HCT116 (cell line): ENCODE data around the gene GARS1. TPM values are rescaled to one million over a fixed set of nuclear protein-coding genes. Genes with fewer than 3 reads are reported as not detected.

Source experiments
- ATAC-seq: fragments of 200-7000 bp; cut with Tn5 transposase; 2 replicates; pipeline ENCODE4 v1.9.1; 2020; ENCODE audit warnings: mild to moderate bottlenecking, moderate library complexity
- BruUV-seq: library from RNA; stranded (reverse); fragments of 400-500 nt; replicated peaks from 2 replicates; lab custom pipeline; 2021; lab: Mats Ljungman, UMichigan
- CTCF ChIA-PET: fragments of 300-600 bp; sonication (Branson Sonifier 250); formaldehyde crosslinking; loops from one replicate; lab custom pipeline; 2021; ENCODE audit warnings: antibody characterized with exemption; lab: Charles Lee
- POLR2A ChIA-PET: fragments of 300-600, 350-600 bp; sonication (Branson Sonifier 250); formaldehyde crosslinking; loops from one replicate; lab custom pipeline; 2021; ENCODE audit warnings: antibody characterized with exemption; lab: Charles Lee
- RAD21 ChIA-PET, 2 experiments: fragments of 300-600 bp; sonication (Branson Sonifier 250); formaldehyde crosslinking; loops; one replicate each; lab custom pipeline; 2023; ENCODE audit warnings: low total read pairs in 2 of 2; ENCODE audit not compliant: uncharacterized antibody in 2 of 2, unreplicated experiment in 2 of 2, low non-redundant PET in 1 of 2; lab: Charles Lee
- DNase-seq: peaks from one replicate; pipeline ENCODE4 v3.0.0-alpha.2; 2010; ENCODE audit warnings: low read depth, low spot score
- H2AFZ ChIP-seq: fragments of 200-600 bp; shearing (Covaris generic), sonication (generic); 2 replicates; pipeline ENCODE4 v1.6.1; 2017; ENCODE audit warnings: low read depth, mixed run types, mixed read lengths, antibody characterized with exemption, low read length; ENCODE audit not compliant: poor library complexity, severe bottlenecking
- H3K27ac ChIP-seq: 2 replicates; pipeline ENCODE4 v1.5.1; 2012; ENCODE audit warnings: low read depth, low read length
- H3K27me3 ChIP-seq: fragments of 200-600 bp; sonication (generic); 2 replicates; pipeline ENCODE4 v1.6.1; 2016; ENCODE audit warnings: mixed run types, low read length, mixed read lengths; ENCODE audit not compliant: insufficient read depth
- H3K36me3 ChIP-seq, 2 experiments: fragments of 200-500 bp in 1 of 2; fragments of 200-600 bp in 1 of 2; sonication (Bioruptor generic) in 1 of 2; sonication (generic) in 1 of 2; 2 replicates each; pipeline versions ENCODE4 v1.5.1 to v1.6.1; 2014 to 2016; ENCODE audit warnings: low read length in 2 of 2, inconsistent platforms in 1 of 2, mixed read lengths in 1 of 2, mixed run types in 1 of 2; ENCODE audit not compliant: insufficient read depth in 2 of 2, control insufficient read depth in 1 of 2
- H3K4me1 ChIP-seq, 2 experiments: fragments of 200-600 bp in 1 of 2; sonication (generic) in 1 of 2; 2 replicates each; pipeline versions ENCODE4 v1.5.1 to v1.6.1; 2012 to 2017; ENCODE audit warnings: low read length in 2 of 2, inconsistent platforms in 1 of 2, mild to moderate bottlenecking in 1 of 2, mixed read lengths in 1 of 2, mixed run types in 1 of 2, moderate library complexity in 1 of 2; ENCODE audit not compliant: insufficient read depth in 2 of 2, control insufficient read depth in 1 of 2
- H3K4me2 ChIP-seq: fragments of 200-600 bp; sonication (generic); 2 replicates; pipeline ENCODE4 v1.6.1; 2017; ENCODE audit warnings: mixed run types, low read length, mixed read lengths
- H3K4me3 ChIP-seq, 2 experiments: fragments of 200-600 bp in 1 of 2; sonication (generic) in 1 of 2; replicated peaks in 1 of 2; 2 replicates each; pipeline ENCODE4 v1.5.1; 2011 to 2016; ENCODE audit warnings: low read length in 2 of 2, control low read depth in 1 of 2, low read depth in 1 of 2, mild to moderate bottlenecking in 1 of 2, mixed read lengths in 1 of 2, mixed run types in 1 of 2
- H3K79me2 ChIP-seq: fragments of 200-600 bp; sonication (generic); 2 replicates; pipeline ENCODE4 v1.6.1; 2017; ENCODE audit warnings: mild to moderate bottlenecking, mixed run types, low read length, moderate library complexity, mixed read lengths; ENCODE audit not compliant: insufficient read depth
- H3K9ac ChIP-seq: fragments of 200-600 bp; sonication (generic); 2 replicates; pipeline ENCODE4 v1.6.1; 2016; ENCODE audit warnings: low read length, mixed read lengths
- H3K9me2 ChIP-seq: fragments of 200-600 bp; sonication (generic), shearing (Covaris generic); 2 replicates; pipeline ENCODE4 v1.6.1; 2017; ENCODE audit warnings: mixed run types, mild to moderate bottlenecking, moderate library complexity; ENCODE audit not compliant: insufficient read depth
- H3K9me3 ChIP-seq, 2 experiments: fragments of 200-500 bp in 1 of 2; fragments of 200-600 bp in 1 of 2; sonication (Bioruptor generic) in 1 of 2; sonication (generic) in 1 of 2; 2 replicates each; pipeline ENCODE4 v1.6.1; 2014 to 2017; ENCODE audit warnings: low read length in 2 of 2, mixed read lengths in 2 of 2, inconsistent platforms in 1 of 2, low read depth in 1 of 2, mild to moderate bottlenecking in 1 of 2, mixed run types in 1 of 2, moderate library complexity in 1 of 2; ENCODE audit not compliant: control insufficient read depth in 1 of 2, insufficient read depth in 1 of 2
- H4K20me1 ChIP-seq: fragments of 200-600 bp; sonication (generic), shearing (Covaris generic); 2 replicates; pipeline ENCODE4 v1.6.1; 2017; ENCODE audit warnings: mixed run types, mild to moderate bottlenecking, moderate library complexity; ENCODE audit not compliant: insufficient read depth
- CBX3 ChIP-seq: IDR thresholded peaks from 2 replicates; pipeline ENCODE4 v1.6.1; 2012; ENCODE audit warnings: low read depth
- CEBPB ChIP-seq: IDR thresholded peaks from 2 replicates; pipeline ENCODE4 v1.6.1; 2012; ENCODE audit warnings: low read depth
- EGR1 ChIP-seq: IDR thresholded peaks from 2 replicates; pipeline ENCODE4 v1.6.1; 2012; ENCODE audit warnings: low read depth
- EZH2 ChIP-seq: fragments of 200-600 bp; sonication (generic); IDR thresholded peaks from 2 replicates; pipeline ENCODE4 v1.6.1; 2017; ENCODE audit warnings: antibody characterized with exemption, mixed run types
- FOSL1 ChIP-seq: IDR thresholded peaks from 2 replicates; pipeline ENCODE4 v1.6.1; 2012; ENCODE audit warnings: low read depth
- JUND ChIP-seq: IDR thresholded peaks from 2 replicates; pipeline ENCODE4 v1.6.1; 2012
- POLR2AphosphoS5 ChIP-seq: IDR thresholded peaks from 2 replicates; pipeline ENCODE4 v1.6.1; 2011; ENCODE audit warnings: mild to moderate bottlenecking, low read depth, low read length, moderate library complexity
- RAD21 ChIP-seq: IDR thresholded peaks from 2 replicates; pipeline ENCODE4 v1.6.1; 2012; ENCODE audit warnings: low read depth, mild to moderate bottlenecking
- SIN3A ChIP-seq: IDR thresholded peaks from 2 replicates; pipeline ENCODE4 v1.6.1; 2012; ENCODE audit warnings: low read depth
- SP1 ChIP-seq: IDR thresholded peaks from 2 replicates; pipeline ENCODE4 v1.6.1; 2012; ENCODE audit warnings: low read depth
- TCF7L2 ChIP-seq: IDR thresholded peaks from 2 replicates; pipeline ENCODE4 v1.7.0; 2011; ENCODE audit warnings: borderline replicate concordance, inconsistent platforms; ENCODE audit not compliant: insufficient read depth, insufficient read length; ENCODE audit errors: extremely low read depth
- YY1 ChIP-seq: IDR thresholded peaks from 2 replicates; pipeline ENCODE4 v1.6.1; 2011; ENCODE audit warnings: low read length, low read depth, moderate library complexity, mild to moderate bottlenecking; ENCODE audit not compliant: insufficient replicate concordance; ENCODE audit errors: extremely low read depth
- ZFX ChIP-seq: fragments of 450-650 bp; IDR thresholded peaks from 2 replicates; pipeline ENCODE4 v1.6.1; 2017
- ZNF274 ChIP-seq: fragments of 200-500 bp; sonication (Bioruptor generic); IDR thresholded peaks from 2 replicates; pipeline ENCODE4 v1.6.1; 2014; ENCODE audit warnings: mild to moderate bottlenecking, low read depth, low read length, inconsistent platforms
- intact Hi-C: fragments of 100-400 bp; cut with micrococcal nuclease; formaldehyde crosslinking; loops from 2 replicates; pipeline ENCODE4 v1.10.0; 2022
- total RNA-seq: library from RNA; stranded (reverse); gene quantifications from one replicate; pipeline ENCODE4 v1.2.1, GENCODE V29; 2021; ENCODE audit not compliant: unreplicated experiment
- TF ChIP-seq, protein P1 (sequence below): IDR thresholded peaks from 2 replicates; pipeline ENCODE4 v1.6.1; 2012
- TF ChIP-seq, protein P2 (sequence below): IDR thresholded peaks from 2 replicates; pipeline ENCODE4 v1.6.1; 2012
- TF ChIP-seq, protein P3 (sequence below): IDR thresholded peaks from 2 replicates; pipeline ENCODE4 v1.6.1; 2012; ENCODE audit warnings: low read depth
- TF ChIP-seq, protein P4 (sequence below): IDR thresholded peaks from 2 replicates; pipeline ENCODE4 v1.6.1; 2011; ENCODE audit warnings: mild to moderate bottlenecking, low read length, moderate library complexity; ENCODE audit not compliant: insufficient replicate concordance; ENCODE audit errors: extremely low read depth

Gene GARS1
- total RNA-seq, 1 experiment from 2014 or later = 329 TPM

DNA sequence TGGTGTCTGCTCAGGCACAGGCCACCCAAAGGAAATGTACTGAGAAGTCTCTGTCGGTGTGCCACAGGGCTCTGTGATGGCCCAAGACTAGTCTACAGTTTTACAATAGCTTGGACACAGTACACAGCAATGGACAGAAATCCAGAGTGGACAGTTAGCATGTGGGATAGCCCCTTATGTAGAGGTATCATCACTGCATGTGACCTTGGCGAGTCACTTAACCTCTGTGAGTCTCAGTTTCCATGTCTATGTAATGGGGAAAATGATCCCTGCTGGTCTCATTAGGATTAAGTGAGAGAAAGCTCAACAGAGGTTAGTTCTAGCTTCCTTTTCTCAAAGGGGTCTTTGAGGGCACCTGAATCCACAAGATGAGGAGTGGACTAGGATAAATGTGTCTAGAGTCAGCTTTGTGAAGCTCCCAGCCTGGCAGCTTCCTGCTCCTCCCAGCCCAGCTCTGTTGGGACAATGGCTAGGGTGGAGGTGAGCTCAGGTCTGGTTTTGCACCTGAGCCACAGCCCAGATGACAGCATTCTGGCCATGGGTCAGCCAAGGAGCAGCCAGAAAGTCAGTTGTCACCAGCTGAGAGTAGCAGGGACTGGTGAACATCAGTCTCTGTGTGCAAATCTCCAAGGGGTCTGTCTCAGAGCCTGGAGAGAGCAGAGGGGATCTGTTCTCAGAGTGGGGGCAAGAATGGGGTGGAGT lies 69.7 kb downstream of the GARS1 start:
- H3K4me2 ChIP-seq = no peak overlapping the region
- POLR2A ChIA-PET = no interaction called here
- H3K79me2 ChIP-seq = no peaks in the 10 kb centered on the region
- H2AFZ ChIP-seq = no peak overlapping the region
- no TSS peak for BruUV-seq
- DNase-seq (no peak), ATAC-seq (no peak)
- RAD21 ChIA-PET = no interaction called here
- H3K36me3 ChIP-seq = no peaks in the 10 kb centered on the region
- TF ChIP-seq, protein P1, sequence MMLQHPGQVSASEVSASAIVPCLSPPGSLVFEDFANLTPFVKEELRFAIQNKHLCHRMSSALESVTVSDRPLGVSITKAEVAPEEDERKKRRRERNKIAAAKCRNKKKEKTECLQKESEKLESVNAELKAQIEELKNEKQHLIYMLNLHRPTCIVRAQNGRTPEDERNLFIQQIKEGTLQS = no peak
- TF ChIP-seq TCF7L2 (no peak), RAD21 (no peak), CBX3 (no peak), EZH2 (no peak), ZFX (no peak), FOSL1 (no peak), POLR2AphosphoS5 (no peak), JUND (no peak), SIN3A (no peak), SP1 (no peak), CEBPB (no peak), EGR1 (no peak), YY1 (no peak), ZNF274 (no peak)
- TF ChIP-seq, protein P2, sequence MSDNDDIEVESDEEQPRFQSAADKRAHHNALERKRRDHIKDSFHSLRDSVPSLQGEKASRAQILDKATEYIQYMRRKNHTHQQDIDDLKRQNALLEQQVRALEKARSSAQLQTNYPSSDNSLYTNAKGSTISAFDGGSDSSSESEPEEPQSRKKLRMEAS = no peak
- TF ChIP-seq, protein P3, sequence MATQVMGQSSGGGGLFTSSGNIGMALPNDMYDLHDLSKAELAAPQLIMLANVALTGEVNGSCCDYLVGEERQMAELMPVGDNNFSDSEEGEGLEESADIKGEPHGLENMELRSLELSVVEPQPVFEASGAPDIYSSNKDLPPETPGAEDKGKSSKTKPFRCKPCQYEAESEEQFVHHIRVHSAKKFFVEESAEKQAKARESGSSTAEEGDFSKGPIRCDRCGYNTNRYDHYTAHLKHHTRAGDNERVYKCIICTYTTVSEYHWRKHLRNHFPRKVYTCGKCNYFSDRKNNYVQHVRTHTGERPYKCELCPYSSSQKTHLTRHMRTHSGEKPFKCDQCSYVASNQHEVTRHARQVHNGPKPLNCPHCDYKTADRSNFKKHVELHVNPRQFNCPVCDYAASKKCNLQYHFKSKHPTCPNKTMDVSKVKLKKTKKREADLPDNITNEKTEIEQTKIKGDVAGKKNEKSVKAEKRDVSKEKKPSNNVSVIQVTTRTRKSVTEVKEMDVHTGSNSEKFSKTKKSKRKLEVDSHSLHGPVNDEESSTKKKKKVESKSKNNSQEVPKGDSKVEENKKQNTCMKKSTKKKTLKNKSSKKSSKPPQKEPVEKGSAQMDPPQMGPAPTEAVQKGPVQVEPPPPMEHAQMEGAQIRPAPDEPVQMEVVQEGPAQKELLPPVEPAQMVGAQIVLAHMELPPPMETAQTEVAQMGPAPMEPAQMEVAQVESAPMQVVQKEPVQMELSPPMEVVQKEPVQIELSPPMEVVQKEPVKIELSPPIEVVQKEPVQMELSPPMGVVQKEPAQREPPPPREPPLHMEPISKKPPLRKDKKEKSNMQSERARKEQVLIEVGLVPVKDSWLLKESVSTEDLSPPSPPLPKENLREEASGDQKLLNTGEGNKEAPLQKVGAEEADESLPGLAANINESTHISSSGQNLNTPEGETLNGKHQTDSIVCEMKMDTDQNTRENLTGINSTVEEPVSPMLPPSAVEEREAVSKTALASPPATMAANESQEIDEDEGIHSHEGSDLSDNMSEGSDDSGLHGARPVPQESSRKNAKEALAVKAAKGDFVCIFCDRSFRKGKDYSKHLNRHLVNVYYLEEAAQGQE = no peak
- TF ChIP-seq, protein P4, sequence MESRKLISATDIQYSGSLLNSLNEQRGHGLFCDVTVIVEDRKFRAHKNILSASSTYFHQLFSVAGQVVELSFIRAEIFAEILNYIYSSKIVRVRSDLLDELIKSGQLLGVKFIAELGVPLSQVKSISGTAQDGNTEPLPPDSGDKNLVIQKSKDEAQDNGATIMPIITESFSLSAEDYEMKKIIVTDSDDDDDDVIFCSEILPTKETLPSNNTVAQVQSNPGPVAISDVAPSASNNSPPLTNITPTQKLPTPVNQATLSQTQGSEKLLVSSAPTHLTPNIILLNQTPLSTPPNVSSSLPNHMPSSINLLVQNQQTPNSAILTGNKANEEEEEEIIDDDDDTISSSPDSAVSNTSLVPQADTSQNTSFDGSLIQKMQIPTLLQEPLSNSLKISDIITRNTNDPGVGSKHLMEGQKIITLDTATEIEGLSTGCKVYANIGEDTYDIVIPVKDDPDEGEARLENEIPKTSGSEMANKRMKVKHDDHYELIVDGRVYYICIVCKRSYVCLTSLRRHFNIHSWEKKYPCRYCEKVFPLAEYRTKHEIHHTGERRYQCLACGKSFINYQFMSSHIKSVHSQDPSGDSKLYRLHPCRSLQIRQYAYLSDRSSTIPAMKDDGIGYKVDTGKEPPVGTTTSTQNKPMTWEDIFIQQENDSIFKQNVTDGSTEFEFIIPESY = no peak
- no peak overlapping the region for H3K27ac ChIP-seq
- intact Hi-C loops = no loop called here
- no peak overlapping the region for H3K4me3 ChIP-seq
- no peaks in the 10 kb centered on the region for H3K9me3 ChIP-seq
- 0 out of 2 replicates have a peak, but pooled peaks cover 5% of the 10 kb centered on the region for H3K27me3 ChIP-seq
- CTCF ChIA-PET = no interaction called here
- H3K9ac ChIP-seq = no peak overlapping the region
- H4K20me1 ChIP-seq = no peaks in the 10 kb centered on the region
- H3K4me1 ChIP-seq = no peaks in the 10 kb centered on the region
- H3K9me2 ChIP-seq = no peaks in the 10 kb centered on the region
